HepG2 (cell line): ENCODE results near the gene COL8A2.

Source experiments
- CEBPZ ChIP-seq: IDR thresholded peaks from 2 replicates; pipeline ENCODE4 v1.6.1; 2012; ENCODE audit warnings: low read length, improper control_type of control experiment
- CTCF ChIP-seq: sonication (generic); formaldehyde crosslinking; IDR thresholded peaks from 2 replicates; pipeline ENCODE4 v1.5.0; 2020; ENCODE audit warnings: mild to moderate bottlenecking, missing genetic modification reagents, moderate library complexity
- DDIT3 ChIP-seq: sonication (generic); formaldehyde crosslinking; IDR thresholded peaks from 2 replicates; pipeline ENCODE4 v1.4.0; 2020; ENCODE audit warnings: mild to moderate bottlenecking, missing genetic modification reagents
- DPF2 ChIP-seq: sonication (generic); formaldehyde crosslinking; IDR thresholded peaks from 2 replicates; pipeline ENCODE4 v1.4.0; 2020; ENCODE audit warnings: mild to moderate bottlenecking, low read depth, missing genetic modification reagents, borderline replicate concordance
- ELF3 ChIP-seq: IDR thresholded peaks from 2 replicates; pipeline ENCODE4 v1.6.1; 2016; ENCODE audit warnings: missing genetic modification reagents, missing compliant biosample characterization
- MAX ChIP-seq: IDR thresholded peaks from 2 replicates; pipeline ENCODE4 v1.6.1; 2012; ENCODE audit warnings: inconsistent platforms
- NFE2L2 ChIP-seq: fragments of 150-350 bp; IDR thresholded peaks from 2 replicates; pipeline ENCODE4 v1.6.1; 2014; ENCODE audit warnings: low read length
- POLR2A ChIP-seq, 2 experiments: IDR thresholded peaks; 2 replicates each; pipeline ENCODE4 v1.6.1; 2011; ENCODE audit warnings: low read depth in 2 of 2, low read length in 2 of 2, mild to moderate bottlenecking in 1 of 2, moderate library complexity in 1 of 2; ENCODE audit not compliant: insufficient read depth in 1 of 2
- RAD21 ChIP-seq: fragments of 450-650 bp; formaldehyde crosslinking; IDR thresholded peaks from 2 replicates; pipeline ENCODE4 v1.5.0; 2020; ENCODE audit warnings: mild to moderate bottlenecking
- YY1 ChIP-seq: IDR thresholded peaks from 2 replicates; pipeline ENCODE4 v1.6.1; 2011; ENCODE audit warnings: low read length, low read depth, moderate library complexity, mild to moderate bottlenecking; ENCODE audit not compliant: insufficient read depth, insufficient replicate concordance
- ZBTB44 ChIP-seq: sonication (generic); formaldehyde crosslinking; IDR thresholded peaks from 2 replicates; pipeline ENCODE4 v1.4.0; 2020; ENCODE audit warnings: missing genetic modification reagents
- ZC3H4 ChIP-seq: sonication (generic); formaldehyde crosslinking; IDR thresholded peaks from 2 replicates; pipeline ENCODE4 v1.4.0; 2020; ENCODE audit warnings: missing genetic modification reagents, borderline replicate concordance
- ZNF274 ChIP-seq: sonication (generic); formaldehyde crosslinking; IDR thresholded peaks from 2 replicates; pipeline ENCODE4 v1.5.1; 2020; ENCODE audit warnings: mild to moderate bottlenecking, missing genetic modification reagents
- ZNF609 ChIP-seq: sonication (generic); formaldehyde crosslinking; IDR thresholded peaks from 2 replicates; pipeline ENCODE4 v1.4.0; 2020; ENCODE audit warnings: mild to moderate bottlenecking, missing genetic modification reagents, borderline replicate concordance

GRCh38 chr1:36119456-36119855 lies 5.6 kb downstream of the COL8A2 start:
- TF ChIP-seq ELF3 (no peak), YY1 (no peak), ZBTB44 (CRISPR knock-in tag) (no peak), MAX (no peak), CTCF (CRISPR knock-in tag) (no peak), DPF2 (CRISPR knock-in tag) (no peak), ZNF274 (no peak), POLR2A (IDR thresholded peaks at IDR 0.05; ENCODE audit: insufficient read depth in 1 of 2, low read depth in 2 of 2, low read length in 2 of 2) (no peak), DDIT3 (CRISPR knock-in tag) (no peak), ZC3H4 (CRISPR knock-in tag) (no peak), NFE2L2 (no peak), CEBPZ (no peak), ZNF609 (CRISPR knock-in tag) (no peak), RAD21 (CRISPR knock-in tag) (no peak)
